Chondrocyte (in vitro differentiated cells): Measurements from ENCODE around the gene ZSCAN4. TPM values are rescaled to one million over a fixed set of nuclear protein-coding genes. Genes with fewer than 3 reads are reported as not detected.

ENCODE experiments used
- DNase-seq: peaks from one replicate; pipeline ENCODE4 v3.0.0; 2021; ENCODE audit warnings: mixed read lengths, low spot score
- H3K27ac Mint-ChIP-seq: one replicate; pipeline ENCODE4 v1.8.0; 2021; ENCODE audit warnings: mild to moderate bottlenecking, moderate library complexity, mixed read lengths; ENCODE audit not compliant: unreplicated experiment
- H3K27me3 Mint-ChIP-seq: 2 replicates; pipeline ENCODE4 v1.8.0; 2021; ENCODE audit warnings: low read depth, mixed read lengths
- H3K36me3 Mint-ChIP-seq: 2 replicates; pipeline ENCODE4 v1.8.0; 2021; ENCODE audit warnings: low read depth, mixed read lengths
- H3K4me1 Mint-ChIP-seq: 2 replicates; pipeline ENCODE4 v1.8.0; 2021; ENCODE audit warnings: low read depth, mild to moderate bottlenecking, mixed read lengths
- H3K4me3 Mint-ChIP-seq: one replicate; pipeline ENCODE4 v1.8.0; 2021; ENCODE audit warnings: mild to moderate bottlenecking, moderate library complexity, mixed read lengths; ENCODE audit not compliant: unreplicated experiment
- H3K9me3 Mint-ChIP-seq: 2 replicates; pipeline ENCODE4 v1.8.0; 2021; ENCODE audit warnings: low read depth, mixed read lengths
- total RNA-seq: library from RNA; stranded (reverse); gene quantifications from 3 replicates; pipeline ENCODE4 v1.2.1, GENCODE V29; 2021
- TF ChIP-seq, protein P1 (sequence below): fragments of 200-600 bp; sonication (generic); IDR thresholded peaks from 2 replicates; pipeline ENCODE4 v1.5.0; 2021; ENCODE audit warnings: antibody characterized with exemption, mild to moderate bottlenecking, moderate library complexity

The ZSCAN4 gene
- total RNA-seq, 1 donor from 2014 or later = not detected

DNA sequence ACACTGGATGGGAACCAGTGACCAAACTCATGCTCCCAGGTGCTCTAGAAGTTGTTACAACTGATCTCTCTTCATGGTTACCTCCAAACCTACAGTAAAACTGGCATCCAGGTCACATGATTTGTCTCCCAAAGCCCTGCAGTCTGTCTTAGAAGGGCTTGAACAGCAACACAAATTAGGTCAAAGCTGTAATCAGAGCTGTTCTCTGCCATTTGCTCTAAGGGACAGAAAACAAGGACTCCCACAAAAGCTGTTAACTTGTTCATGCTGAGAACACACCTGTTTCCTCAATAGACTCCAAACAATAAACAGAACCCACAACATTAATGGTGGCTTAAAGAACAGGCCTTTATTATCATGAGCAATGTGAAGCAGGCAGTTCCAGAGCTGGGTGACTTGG, 50.7 kb downstream of the ZSCAN4 start:
- TF ChIP-seq, protein P1, sequence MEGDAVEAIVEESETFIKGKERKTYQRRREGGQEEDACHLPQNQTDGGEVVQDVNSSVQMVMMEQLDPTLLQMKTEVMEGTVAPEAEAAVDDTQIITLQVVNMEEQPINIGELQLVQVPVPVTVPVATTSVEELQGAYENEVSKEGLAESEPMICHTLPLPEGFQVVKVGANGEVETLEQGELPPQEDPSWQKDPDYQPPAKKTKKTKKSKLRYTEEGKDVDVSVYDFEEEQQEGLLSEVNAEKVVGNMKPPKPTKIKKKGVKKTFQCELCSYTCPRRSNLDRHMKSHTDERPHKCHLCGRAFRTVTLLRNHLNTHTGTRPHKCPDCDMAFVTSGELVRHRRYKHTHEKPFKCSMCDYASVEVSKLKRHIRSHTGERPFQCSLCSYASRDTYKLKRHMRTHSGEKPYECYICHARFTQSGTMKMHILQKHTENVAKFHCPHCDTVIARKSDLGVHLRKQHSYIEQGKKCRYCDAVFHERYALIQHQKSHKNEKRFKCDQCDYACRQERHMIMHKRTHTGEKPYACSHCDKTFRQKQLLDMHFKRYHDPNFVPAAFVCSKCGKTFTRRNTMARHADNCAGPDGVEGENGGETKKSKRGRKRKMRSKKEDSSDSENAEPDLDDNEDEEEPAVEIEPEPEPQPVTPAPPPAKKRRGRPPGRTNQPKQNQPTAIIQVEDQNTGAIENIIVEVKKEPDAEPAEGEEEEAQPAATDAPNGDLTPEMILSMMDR = no peak
- H3K27me3 Mint-ChIP-seq = no peaks in the 10 kb centered on the region
- peaks cover 63% of the 10 kb centered on the region for H3K9me3 Mint-ChIP-seq
- no peak overlapping the region for H3K4me3 Mint-ChIP-seq
- H3K27ac Mint-ChIP-seq = no peak overlapping the region
- peaks cover 64% of the 10 kb centered on the region for H3K36me3 Mint-ChIP-seq
- H3K4me1 Mint-ChIP-seq = no peaks in the 10 kb centered on the region
- DNase-seq = no peak

DNA sequence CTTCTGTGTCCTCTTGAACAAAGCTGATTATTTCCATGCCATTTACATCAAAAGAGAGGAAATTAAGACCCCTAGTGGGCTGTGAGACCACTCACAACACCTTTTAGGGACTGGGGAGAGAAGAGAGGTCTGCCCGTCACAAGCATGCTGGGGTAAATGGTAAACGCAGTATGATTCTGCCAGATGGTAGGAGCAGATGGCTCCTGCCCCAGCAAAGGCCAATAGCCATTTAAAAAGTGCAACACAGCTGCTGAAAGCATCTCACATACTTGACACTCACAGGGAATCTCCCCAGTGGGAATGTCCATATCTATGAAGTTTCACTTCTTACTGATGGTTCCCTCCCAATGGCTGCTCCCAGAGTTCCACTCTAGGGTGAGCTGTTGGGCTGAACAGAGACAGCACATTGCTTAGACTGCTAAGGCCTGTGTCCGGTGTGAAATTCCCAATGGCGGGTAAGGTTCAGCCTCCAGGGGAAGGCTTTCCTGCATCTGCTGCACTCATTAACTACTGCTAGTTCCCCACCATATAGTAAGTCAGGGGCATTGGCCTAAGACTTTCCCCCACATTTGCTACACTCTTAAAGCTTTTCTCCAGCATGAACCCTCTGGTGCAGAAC, 51.3 kb downstream of the ZSCAN4 start:
- H3K4me1 Mint-ChIP-seq = peaks cover 3% of the 10 kb centered on the region
- H3K4me3 Mint-ChIP-seq = no peak overlapping the region
- H3K27ac Mint-ChIP-seq = no peak overlapping the region
- no peak for DNase-seq
- TF ChIP-seq, protein P1 = no peak
- H3K36me3 Mint-ChIP-seq = peaks cover 64% of the 10 kb centered on the region
- peaks cover 62% of the 10 kb centered on the region for H3K9me3 Mint-ChIP-seq
- H3K27me3 Mint-ChIP-seq = no peaks in the 10 kb centered on the region

DNA sequence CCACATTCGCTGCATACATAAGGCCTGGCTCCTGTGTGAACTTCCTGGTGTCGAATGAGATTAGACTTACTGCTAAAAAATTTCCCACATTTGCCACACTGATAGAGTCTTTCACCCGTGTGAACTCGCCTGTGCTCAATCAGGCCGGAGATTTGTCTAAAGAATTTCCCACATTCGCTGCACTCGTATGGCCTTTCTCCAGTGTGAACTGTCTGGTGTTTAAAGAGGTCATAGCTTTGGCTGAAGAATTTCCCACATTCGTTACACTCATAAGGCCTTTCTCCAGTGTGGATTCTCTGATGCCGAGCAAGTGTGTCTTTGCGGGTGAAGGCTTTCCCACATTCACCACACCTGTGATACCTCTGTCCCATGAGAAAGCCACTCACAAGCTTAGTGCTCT, 52.1 kb downstream of the ZSCAN4 start:
- TF ChIP-seq, protein P1 = no peak
- no peak for DNase-seq
- no peak overlapping the region for H3K4me3 Mint-ChIP-seq

More for the DNA sequence above, 52.1 kb downstream of the ZSCAN4 start:
- Mint-ChIP-seq H3K27ac (no peak overlapping the region), H3K4me1 (peaks cover 5% of the 10 kb centered on the region), H3K9me3 (peaks cover 58% of the 10 kb centered on the region), H3K27me3 (no peaks in the 10 kb centered on the region), H3K36me3 (peaks cover 62% of the 10 kb centered on the region)

Other genes with a start within 250 kb of the ZSCAN4 start
- 7.8 to 10.3 TPM (median 8.1 TPM) in 3 replicates for gene ZNF749, start 233.6 kb upstream of the ZSCAN4 start, total RNA-seq
- 0.26 to 0.97 TPM (median 0.75 TPM) in 3 replicates for gene VN1R1, start 211.8 kb upstream of the ZSCAN4 start, total RNA-seq
- 6.0 to 12.8 TPM (median 7.0 TPM) in 3 replicates for gene ZNF772, start 191.4 kb upstream of the ZSCAN4 start, total RNA-seq
- 11.6 to 15.5 TPM (median 13.2 TPM) in 3 replicates for gene ZNF419, start 181.2 kb upstream of the ZSCAN4 start, total RNA-seq
- 8.7 to 10.1 TPM (median 9.0 TPM) in 3 replicates for gene ZNF773, start 169.0 kb upstream of the ZSCAN4 start, total RNA-seq
- 6.8 to 7.4 TPM (median 7.1 TPM) in 3 replicates for gene ZNF549, start 141.6 kb upstream of the ZSCAN4 start, total RNA-seq
- 6.9 to 11.3 TPM (median 8.6 TPM) in 3 replicates for gene ZNF550, start 109.1 kb upstream of the ZSCAN4 start, total RNA-seq
- 5.4 to 7.7 TPM (median 6.0 TPM) in 3 replicates for gene ZNF416, start 90.0 kb upstream of the ZSCAN4 start, total RNA-seq
- 4.8 to 7.2 TPM (median 5.5 TPM) in 3 replicates for gene ZIK1, start 84.8 kb upstream of the ZSCAN4 start, total RNA-seq
- 1.4 to 3.4 TPM (median 2.2 TPM) in 3 replicates for gene ZNF530, start 69.0 kb upstream of the ZSCAN4 start, total RNA-seq
- gene ZNF134, start 54.7 kb upstream of the ZSCAN4 start, total RNA-seq = 16.9 to 19.8 TPM (median 19.3 TPM) in 3 replicates
- gene ZNF211, start 35.8 kb upstream of the ZSCAN4 start, total RNA-seq = 11.0 to 13.1 TPM (median 12.6 TPM) in 3 replicates
- 4.0 to 5.8 TPM (median 5.5 TPM) in 3 replicates for gene ZNF551, start 13.0 kb downstream of the ZSCAN4 start, total RNA-seq
- 15.7 to 16.3 TPM (median 15.7 TPM) in 3 replicates for gene ZNF154, start 40.3 kb downstream of the ZSCAN4 start, total RNA-seq
- 6.3 to 7.2 TPM (median 7.0 TPM) in 3 replicates for gene ZNF671, start 58.7 kb downstream of the ZSCAN4 start, total RNA-seq
- gene ZNF776, start 77.9 kb downstream of the ZSCAN4 start, total RNA-seq = 13.2 to 18.9 TPM (median 14.7 TPM) in 3 replicates
- gene ZNF586, start 100.7 kb downstream of the ZSCAN4 start, total RNA-seq = 9.8 to 14.7 TPM (median 10.7 TPM) in 3 replicates
- 3.6 to 5.5 TPM (median 3.7 TPM) in 3 replicates for gene ZNF552, start 146.0 kb downstream of the ZSCAN4 start, total RNA-seq
- 6.9 to 14.5 TPM (median 8.0 TPM) in 3 replicates for gene ZNF587B, start 161.4 kb downstream of the ZSCAN4 start, total RNA-seq
- gene ZNF587, start 180.9 kb downstream of the ZSCAN4 start, total RNA-seq = 27.1 to 39.9 TPM (median 30.8 TPM) in 3 replicates
- gene ZNF814, start 220.1 kb downstream of the ZSCAN4 start, total RNA-seq = 7.9 to 16.6 TPM (median 8.5 TPM) in 3 replicates
- 12.9 to 24.5 TPM (median 15.0 TPM) in 3 replicates for gene ZNF417, start 247.7 kb downstream of the ZSCAN4 start, total RNA-seq